HL-60 (cell line): ENCODE data around the gene PRR7.

Experiments used
- CTCF ChIP-seq: IDR thresholded peaks from one replicate; pipeline ENCODE4 v1.5.1; 2011; ENCODE audit warnings: low read length, control low read depth, inconsistent platforms; ENCODE audit not compliant: insufficient read depth
- GABPA ChIP-seq: IDR thresholded peaks from 2 replicates; pipeline ENCODE4 v1.6.1; 2012; ENCODE audit warnings: low read depth

GRCh38 chr5:177454397-177455035 is 7.9 kb downstream of the PRR7 start:
- TF ChIP-seq CTCF = peak; percentile 70
- TF ChIP-seq GABPA = 0 out of 2 replicates have a peak, but pooled peaks have one; percentile 19
